PC-9 (cell line): ENCODE results near the gene ZFAND6.

ENCODE experiments used
- CTCF ChIP-seq: fragments of 200-600 bp; sonication (generic); conservative IDR thresholded peaks from 2 replicates; pipeline ENCODE4 v1.6.1; 2017; ENCODE audit warnings: mixed run types, antibody characterized with exemption, mild to moderate bottlenecking, moderate library complexity
- EZH2 ChIP-seq: fragments of 200-600 bp; sonication (generic); IDR thresholded peaks from 2 replicates; pipeline ENCODE4 v1.8.0; 2017; ENCODE audit warnings: antibody characterized with exemption, low read depth

GRCh38 chr15:80180986-80181385 lies 121.5 kb downstream of the ZFAND6 start:
- TF ChIP-seq EZH2 (no peak), CTCF (no peak)
